ENCODE measurements around the gene UCN. TPM values are rescaled to one million over a fixed set of nuclear protein-coding genes. Genes with fewer than 3 reads are reported as not detected.

The UCN gene
- total RNA-seq, 2 donors from 2014 or later = 2.9 TPM; not detected in 1

DNA sequence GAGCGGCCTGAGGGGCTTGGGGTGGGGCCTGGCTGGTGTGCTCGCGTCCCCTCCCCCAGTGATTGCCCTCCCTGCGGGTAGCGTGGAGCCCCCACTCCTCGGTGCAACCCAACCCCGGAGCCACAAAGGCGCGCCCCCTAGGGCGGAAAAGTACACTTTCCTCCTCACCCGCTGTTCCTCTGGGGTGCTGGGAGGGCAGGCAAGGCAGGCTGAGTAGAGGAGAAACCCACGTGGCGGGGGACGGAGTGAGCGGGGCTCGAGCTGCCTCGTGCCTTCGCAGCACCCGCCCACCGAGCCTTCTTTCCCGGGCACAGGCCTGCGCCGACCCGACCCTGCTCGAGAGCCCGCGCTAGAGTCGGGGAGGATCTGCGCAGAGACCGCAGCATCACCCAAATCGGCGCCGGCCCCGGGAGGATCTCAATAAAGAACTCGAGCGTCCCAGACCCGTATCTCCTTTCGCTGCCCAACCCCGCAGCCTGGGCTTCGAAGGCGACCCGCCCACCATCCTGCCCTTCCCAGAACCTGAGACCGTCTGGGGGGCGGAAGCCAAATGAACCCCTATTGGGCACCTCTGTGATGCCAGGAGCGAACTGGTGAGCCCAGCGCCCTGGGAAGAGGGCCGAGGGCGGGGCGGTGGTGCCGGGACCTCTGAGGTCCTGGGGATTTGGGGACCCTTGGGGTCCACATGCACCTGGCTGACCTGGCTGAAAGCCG, 1.5 kb downstream of the UCN start:
- TF ChIP-seq POLR2A (IDR thresholded peaks at IDR 0.05) = no peak
- TF ChIP-seq, protein P1, sequence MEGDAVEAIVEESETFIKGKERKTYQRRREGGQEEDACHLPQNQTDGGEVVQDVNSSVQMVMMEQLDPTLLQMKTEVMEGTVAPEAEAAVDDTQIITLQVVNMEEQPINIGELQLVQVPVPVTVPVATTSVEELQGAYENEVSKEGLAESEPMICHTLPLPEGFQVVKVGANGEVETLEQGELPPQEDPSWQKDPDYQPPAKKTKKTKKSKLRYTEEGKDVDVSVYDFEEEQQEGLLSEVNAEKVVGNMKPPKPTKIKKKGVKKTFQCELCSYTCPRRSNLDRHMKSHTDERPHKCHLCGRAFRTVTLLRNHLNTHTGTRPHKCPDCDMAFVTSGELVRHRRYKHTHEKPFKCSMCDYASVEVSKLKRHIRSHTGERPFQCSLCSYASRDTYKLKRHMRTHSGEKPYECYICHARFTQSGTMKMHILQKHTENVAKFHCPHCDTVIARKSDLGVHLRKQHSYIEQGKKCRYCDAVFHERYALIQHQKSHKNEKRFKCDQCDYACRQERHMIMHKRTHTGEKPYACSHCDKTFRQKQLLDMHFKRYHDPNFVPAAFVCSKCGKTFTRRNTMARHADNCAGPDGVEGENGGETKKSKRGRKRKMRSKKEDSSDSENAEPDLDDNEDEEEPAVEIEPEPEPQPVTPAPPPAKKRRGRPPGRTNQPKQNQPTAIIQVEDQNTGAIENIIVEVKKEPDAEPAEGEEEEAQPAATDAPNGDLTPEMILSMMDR (IDR thresholded peaks at IDR 0.05) = no peak
- WGBS, 2 donors = 2% methylated on average over 35 of the region's 51 CpGs; no CpG with 5 or more reads in 1 of the 2 donors
- Histone ChIP-seq H3K27ac (no peak overlapping the region), H3K27me3 (peaks cover 0 to 25% of the 10 kb centered on the region in 2 donors), H3K4me1 (peaks cover 29% of the 10 kb centered on the region), H3K36me3 (replicated peaks in 1 of 2; ENCODE audit: insufficient read depth in 1 of 2, low read depth in 2 of 2) (no peaks in the 10 kb centered on the region), H3K9me3 (no peaks in the 10 kb centered on the region), H3K4me3 (no peak overlapping the region)
- DNase-seq = no peak
- no peak for ATAC-seq
- intact Hi-C loops (cut with DNase I) = loop anchor here (10.0 kb wide), 1 partner anchor 212 kb away; no protein-coding TSS in a partner anchor

DNA sequence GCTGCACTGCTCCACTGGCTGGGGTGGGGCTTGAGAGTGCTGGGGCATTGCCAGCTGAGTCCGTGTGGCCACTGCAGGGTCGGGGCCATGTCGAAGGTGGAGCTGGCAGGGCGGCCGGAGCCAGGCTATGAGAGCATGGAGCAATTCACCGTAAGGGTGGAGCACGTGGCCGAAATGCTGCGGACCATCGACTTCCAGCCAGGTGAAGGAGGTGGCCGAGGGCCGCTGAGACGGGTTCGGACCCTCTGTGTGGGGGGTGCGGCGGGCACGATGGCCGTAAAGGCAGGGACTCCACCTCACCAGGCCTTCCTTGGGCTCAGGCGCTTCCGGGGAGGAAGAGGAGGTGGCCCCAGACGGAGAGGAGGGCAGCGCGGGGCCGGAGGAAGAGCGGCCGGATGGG, 2.1 kb downstream of the UCN start:
- WGBS, 2 donors = 20 to 26% methylated on average over 2 to 24 of the region's 26 CpGs
- ATAC-seq = no peak
- DNase-seq = peak in 2 of 4 donors; percentile 15 to 34
- Histone ChIP-seq H3K4me1 (peaks cover 29% of the 10 kb centered on the region), H3K9me3 (no peaks in the 10 kb centered on the region), H3K36me3 (replicated peaks in 1 of 2; ENCODE audit: insufficient read depth in 1 of 2, low read depth in 2 of 2) (no peaks in the 10 kb centered on the region), H3K27me3 (peaks cover 0 to 25% of the 10 kb centered on the region in 2 donors), H3K27ac (no peak overlapping the region), H3K4me3 (no peak overlapping the region)
- TF ChIP-seq, protein P1 (IDR thresholded peaks at IDR 0.05) = no peak
- no peak for TF ChIP-seq POLR2A (IDR thresholded peaks at IDR 0.05)
- intact Hi-C loops (cut with DNase I) = loop anchor here (10.0 kb wide), 1 partner anchor 211 kb away; no protein-coding TSS in a partner anchor

DNA sequence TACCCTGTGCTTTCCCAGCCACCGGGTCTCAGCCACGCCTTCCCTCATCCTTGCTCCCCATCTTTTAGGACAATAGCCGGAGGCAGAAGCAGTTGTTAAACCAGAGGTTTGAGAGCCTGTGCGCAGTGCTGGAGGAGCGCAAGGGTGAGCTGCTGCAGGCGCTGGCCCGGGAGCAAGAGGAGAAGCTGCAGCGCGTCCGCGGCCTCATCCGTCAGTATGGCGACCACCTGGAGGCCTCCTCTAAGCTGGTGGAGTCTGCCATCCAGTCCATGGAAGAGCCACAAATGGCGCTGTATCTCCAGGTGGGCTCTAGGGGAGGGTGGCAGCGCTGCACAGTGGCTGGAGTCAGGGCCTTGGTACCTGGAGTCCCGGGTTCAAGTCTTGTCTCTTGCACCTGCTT, 2.7 kb downstream of the UCN start:
- peaks cover 29% of the 10 kb centered on the region for H3K4me1 ChIP-seq
- ATAC-seq (no peak), DNase-seq (no peak)
- no peak for TF ChIP-seq POLR2A (IDR thresholded peaks at IDR 0.05)
- TF ChIP-seq, protein P1 (IDR thresholded peaks at IDR 0.05) = no peak
- H3K27ac ChIP-seq = no peak overlapping the region
- no peaks in the 10 kb centered on the region for H3K36me3 ChIP-seq (replicated peaks in 1 of 2; ENCODE audit: insufficient read depth in 1 of 2, low read depth in 2 of 2)
- intact Hi-C loops (cut with DNase I) = loop anchor here (10.0 kb wide), 1 partner anchor 211 kb away; no protein-coding TSS in a partner anchor
- H3K4me3 ChIP-seq = no peak overlapping the region
- peaks cover 0 to 25% of the 10 kb centered on the region in 2 donors for H3K27me3 ChIP-seq
- H3K9me3 ChIP-seq = no peaks in the 10 kb centered on the region
- 87 to 88% methylated on average over 8 to 16 of the region's 16 CpGs for WGBS, 2 donors

DNA sequence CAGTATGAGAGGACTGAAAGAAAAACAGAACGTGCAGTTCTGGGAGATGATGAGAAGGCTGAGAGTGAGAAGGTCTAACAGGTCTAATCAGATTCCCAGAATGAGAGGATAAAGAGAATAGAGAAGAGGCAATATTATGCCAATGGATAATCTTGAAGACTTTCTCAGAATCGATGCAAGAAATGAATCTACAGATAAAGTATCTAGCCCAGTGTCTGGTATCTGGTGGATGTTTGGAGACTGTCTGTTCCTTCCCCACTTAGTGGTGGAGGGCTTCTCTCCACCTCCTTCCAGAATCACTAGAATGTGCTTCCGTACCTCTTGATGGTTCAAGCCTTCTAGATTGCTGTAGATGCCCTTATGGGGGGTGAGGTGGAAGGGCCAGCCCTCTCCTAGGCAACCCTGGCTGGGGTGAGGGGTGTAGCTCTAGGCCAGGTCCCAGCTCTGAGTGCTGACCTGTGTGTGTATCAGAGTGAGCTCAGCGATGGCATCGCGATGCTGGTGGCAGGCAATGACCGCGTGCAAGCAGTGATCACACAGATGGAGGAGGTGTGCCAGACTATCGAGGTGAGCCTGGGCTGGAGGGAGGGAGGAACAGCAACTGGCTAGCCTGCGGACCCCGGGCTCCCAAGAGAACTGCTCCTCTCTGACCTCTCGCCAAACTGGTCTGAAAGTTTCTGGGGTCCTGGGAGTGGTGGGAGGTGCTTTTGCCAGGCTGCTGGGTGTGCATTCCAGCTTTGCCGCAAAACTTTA, 3.6 kb downstream of the UCN start:
- TF ChIP-seq POLR2A (IDR thresholded peaks at IDR 0.05) = no peak
- TF ChIP-seq, protein P1 (IDR thresholded peaks at IDR 0.05) = no peak
- no peak overlapping the region for H3K4me3 ChIP-seq
- peaks cover 29% of the 10 kb centered on the region for H3K4me1 ChIP-seq
- DNase-seq (no peak), ATAC-seq (no peak)
- WGBS, 2 donors = 76 to 82% methylated on average over 13 of the region's 13 CpGs
- peaks cover 0 to 25% of the 10 kb centered on the region in 2 donors for H3K27me3 ChIP-seq
- H3K36me3 ChIP-seq (replicated peaks in 1 of 2; ENCODE audit: insufficient read depth in 1 of 2, low read depth in 2 of 2) = no peaks in the 10 kb centered on the region
- no peak overlapping the region for H3K27ac ChIP-seq
- no peaks in the 10 kb centered on the region for H3K9me3 ChIP-seq
- intact Hi-C loops (cut with DNase I) = loop anchor here (10.0 kb wide), 1 partner anchor 210 kb away; no protein-coding TSS in a partner anchor
